ENCODE data around the gene DNPH1. TPM values are rescaled to one million over a fixed set of nuclear protein-coding genes. Genes with fewer than 3 reads are reported as not detected.

The DNPH1 gene
- total and polyA plus RNA-seq, 2 experiments from 2014 or later, result 29.2 to 50.0 TPM

GRCh38 chr6:43243664-43244321 lies 14.5 kb upstream of the DNPH1 start:
- Mint-ChIP-seq H3K27ac (no peak overlapping the region), H3K27me3 (ENCODE audit: insufficient read depth, low read depth, poor library complexity) (peaks cover 16% of the 10 kb centered on the region), H3K4me1 (peaks cover 6% of the 10 kb centered on the region), H3K4me3 (no peak overlapping the region), H3K9me3 (no peaks in the 10 kb centered on the region; the same call in 2 of the 3 replicates), H3K36me3 (ENCODE audit: low read depth) (no peaks in the 10 kb centered on the region)
- H3K4me2 ChIP-seq, result peak overlapping the region; percentile 71
- H3K79me2 ChIP-seq (replicated peaks; ENCODE audit: insufficient read depth), result no peaks in the 10 kb centered on the region
- H3K27ac ChIP-seq (ENCODE audit: low read depth), result no peak overlapping the region
- DNase-seq (ENCODE audit: low spot score) (peak; percentile 44), ATAC-seq (peak; percentile 3; the same call in 2 of the 3 replicates)
- H3K4me1 ChIP-seq (ENCODE audit: insufficient read depth), result peaks cover 14% of the 10 kb centered on the region
- peak overlapping the region; percentile 50 for H3K4me3 ChIP-seq
- H3K27me3 ChIP-seq (ENCODE audit: insufficient read depth), result peaks cover 70% of the 10 kb centered on the region
- no peaks in the 10 kb centered on the region for H3K36me3 ChIP-seq (ENCODE audit: insufficient read depth)
- no peaks in the 10 kb centered on the region for H4K20me1 ChIP-seq (replicated peaks; ENCODE audit: insufficient read depth)
- H2AFZ ChIP-seq, result no peak overlapping the region
- H3F3A ChIP-seq (replicated peaks; ENCODE audit: low read depth), result peaks cover 7% of the 10 kb centered on the region; the same call in 1 of the 2 replicates
- TF ChIP-seq JUNB (IDR thresholded peaks at IDR 0.05; ENCODE audit: unreplicated experiment) (no peak), EZH2 (IDR thresholded peaks at IDR 0.05; ENCODE audit: low read depth, unreplicated experiment) (no peak), ZNF462 (CRISPR knock-in tag; IDR thresholded peaks at IDR 0.05) (no peak), ZNF331 (CRISPR knock-in tag; IDR thresholded peaks at IDR 0.05; ENCODE audit: low read depth) (no peak), STAT1 (IDR thresholded peaks at IDR 0.05; ENCODE audit: unreplicated experiment) (no peak), NANOG (IDR thresholded peaks at IDR 0.05; ENCODE audit: borderline replicate concordance) (no peak), CREB1 (CRISPR knock-in tag; IDR thresholded peaks at IDR 0.05; ENCODE audit: low read depth) (no peak), ZNF114 (CRISPR knock-in tag; IDR thresholded peaks at IDR 0.05) (no peak), POLR2AphosphoS5 (IDR thresholded peaks at IDR 0.05; ENCODE audit: low read depth) (no peak), EZH2phosphoT487 (IDR thresholded peaks at IDR 0.05; ENCODE audit: unreplicated experiment) (no peak)
- TF ChIP-seq, protein P1, sequence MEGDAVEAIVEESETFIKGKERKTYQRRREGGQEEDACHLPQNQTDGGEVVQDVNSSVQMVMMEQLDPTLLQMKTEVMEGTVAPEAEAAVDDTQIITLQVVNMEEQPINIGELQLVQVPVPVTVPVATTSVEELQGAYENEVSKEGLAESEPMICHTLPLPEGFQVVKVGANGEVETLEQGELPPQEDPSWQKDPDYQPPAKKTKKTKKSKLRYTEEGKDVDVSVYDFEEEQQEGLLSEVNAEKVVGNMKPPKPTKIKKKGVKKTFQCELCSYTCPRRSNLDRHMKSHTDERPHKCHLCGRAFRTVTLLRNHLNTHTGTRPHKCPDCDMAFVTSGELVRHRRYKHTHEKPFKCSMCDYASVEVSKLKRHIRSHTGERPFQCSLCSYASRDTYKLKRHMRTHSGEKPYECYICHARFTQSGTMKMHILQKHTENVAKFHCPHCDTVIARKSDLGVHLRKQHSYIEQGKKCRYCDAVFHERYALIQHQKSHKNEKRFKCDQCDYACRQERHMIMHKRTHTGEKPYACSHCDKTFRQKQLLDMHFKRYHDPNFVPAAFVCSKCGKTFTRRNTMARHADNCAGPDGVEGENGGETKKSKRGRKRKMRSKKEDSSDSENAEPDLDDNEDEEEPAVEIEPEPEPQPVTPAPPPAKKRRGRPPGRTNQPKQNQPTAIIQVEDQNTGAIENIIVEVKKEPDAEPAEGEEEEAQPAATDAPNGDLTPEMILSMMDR (conservative IDR thresholded peaks at IDR 0.05; ENCODE audit: low read depth in 2 of 2), result no peak
- TF ChIP-seq, protein P2, sequence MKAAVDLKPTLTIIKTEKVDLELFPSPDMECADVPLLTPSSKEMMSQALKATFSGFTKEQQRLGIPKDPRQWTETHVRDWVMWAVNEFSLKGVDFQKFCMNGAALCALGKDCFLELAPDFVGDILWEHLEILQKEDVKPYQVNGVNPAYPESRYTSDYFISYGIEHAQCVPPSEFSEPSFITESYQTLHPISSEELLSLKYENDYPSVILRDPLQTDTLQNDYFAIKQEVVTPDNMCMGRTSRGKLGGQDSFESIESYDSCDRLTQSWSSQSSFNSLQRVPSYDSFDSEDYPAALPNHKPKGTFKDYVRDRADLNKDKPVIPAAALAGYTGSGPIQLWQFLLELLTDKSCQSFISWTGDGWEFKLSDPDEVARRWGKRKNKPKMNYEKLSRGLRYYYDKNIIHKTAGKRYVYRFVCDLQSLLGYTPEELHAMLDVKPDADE (IDR thresholded peaks at IDR 0.05), result no peak
- TF ChIP-seq, protein P3, sequence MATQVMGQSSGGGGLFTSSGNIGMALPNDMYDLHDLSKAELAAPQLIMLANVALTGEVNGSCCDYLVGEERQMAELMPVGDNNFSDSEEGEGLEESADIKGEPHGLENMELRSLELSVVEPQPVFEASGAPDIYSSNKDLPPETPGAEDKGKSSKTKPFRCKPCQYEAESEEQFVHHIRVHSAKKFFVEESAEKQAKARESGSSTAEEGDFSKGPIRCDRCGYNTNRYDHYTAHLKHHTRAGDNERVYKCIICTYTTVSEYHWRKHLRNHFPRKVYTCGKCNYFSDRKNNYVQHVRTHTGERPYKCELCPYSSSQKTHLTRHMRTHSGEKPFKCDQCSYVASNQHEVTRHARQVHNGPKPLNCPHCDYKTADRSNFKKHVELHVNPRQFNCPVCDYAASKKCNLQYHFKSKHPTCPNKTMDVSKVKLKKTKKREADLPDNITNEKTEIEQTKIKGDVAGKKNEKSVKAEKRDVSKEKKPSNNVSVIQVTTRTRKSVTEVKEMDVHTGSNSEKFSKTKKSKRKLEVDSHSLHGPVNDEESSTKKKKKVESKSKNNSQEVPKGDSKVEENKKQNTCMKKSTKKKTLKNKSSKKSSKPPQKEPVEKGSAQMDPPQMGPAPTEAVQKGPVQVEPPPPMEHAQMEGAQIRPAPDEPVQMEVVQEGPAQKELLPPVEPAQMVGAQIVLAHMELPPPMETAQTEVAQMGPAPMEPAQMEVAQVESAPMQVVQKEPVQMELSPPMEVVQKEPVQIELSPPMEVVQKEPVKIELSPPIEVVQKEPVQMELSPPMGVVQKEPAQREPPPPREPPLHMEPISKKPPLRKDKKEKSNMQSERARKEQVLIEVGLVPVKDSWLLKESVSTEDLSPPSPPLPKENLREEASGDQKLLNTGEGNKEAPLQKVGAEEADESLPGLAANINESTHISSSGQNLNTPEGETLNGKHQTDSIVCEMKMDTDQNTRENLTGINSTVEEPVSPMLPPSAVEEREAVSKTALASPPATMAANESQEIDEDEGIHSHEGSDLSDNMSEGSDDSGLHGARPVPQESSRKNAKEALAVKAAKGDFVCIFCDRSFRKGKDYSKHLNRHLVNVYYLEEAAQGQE (IDR thresholded peaks at IDR 0.05; ENCODE audit: unreplicated experiment), result no peak
- H3K9me2 ChIP-seq (ENCODE audit: insufficient read depth), result no peaks in the 10 kb centered on the region
